IMR-90 (cell line): ENCODE results near the gene MICB. TPM values are rescaled to one million over a fixed set of nuclear protein-coding genes. Genes with fewer than 3 reads are reported as not detected.

ENCODE experiments used
- ATAC-seq: fragments of 200-7000 bp; cut with Tn5 transposase; 2 replicates; pipeline ENCODE4 v1.9.1; 2020; ENCODE audit warnings: low read depth, mild to moderate bottlenecking, moderate library complexity
- BruUV-seq: library from RNA; stranded (reverse); fragments of 400-500 nt; replicated peaks from 2 replicates; lab custom pipeline; 2021; lab: Mats Ljungman, UMichigan
- CTCF ChIA-PET: fragments of 300-600 bp; formaldehyde crosslinking; extraction: SDS; loops from one replicate; lab custom pipeline; 2021; ENCODE audit warnings: antibody characterized with exemption; lab: Yijun Ruan, JAX
- POLR2A ChIA-PET: fragments of 300-600 bp; sonication (Branson Sonifier 250); formaldehyde crosslinking; loops from one replicate; lab custom pipeline; 2022; ENCODE audit warnings: antibody characterized with exemption; ENCODE audit not compliant: unreplicated experiment; lab: Charles Lee
- DNase-seq: peaks from one replicate; pipeline ENCODE4 v3.0.0; 2013
- H2AFZ ChIP-seq: replicated peaks from 2 replicates; pipeline ENCODE3; 2013; ENCODE audit warnings: low read length, mild to moderate bottlenecking; ENCODE audit not compliant: poor library complexity
- H2AK5ac ChIP-seq: 2 replicates; pipeline ENCODE4 v1.6.1; 2013; ENCODE audit warnings: low read depth, low read length, inconsistent platforms
- H2AK9ac ChIP-seq: replicated peaks from 2 replicates; pipeline ENCODE3; 2013; ENCODE audit warnings: mild to moderate bottlenecking, low read depth, low read length, moderate library complexity; ENCODE audit not compliant: poor library complexity
- H2BK120ac ChIP-seq: 2 replicates; pipeline ENCODE4 v1.6.1; 2013; ENCODE audit warnings: low read depth, low read length, inconsistent platforms
- H2BK15ac ChIP-seq: 3 replicates; pipeline ENCODE4 v1.6.1; 2013; ENCODE audit warnings: low read depth, low read length, inconsistent platforms
- H2BK20ac ChIP-seq: 2 replicates; pipeline ENCODE4 v1.6.1; 2013; ENCODE audit warnings: low read depth, mild to moderate bottlenecking, inconsistent platforms, low read length, moderate library complexity
- H2BK5ac ChIP-seq: 2 replicates; pipeline ENCODE4 v1.6.1; 2013; ENCODE audit warnings: mild to moderate bottlenecking, low read depth, low read length, inconsistent platforms; ENCODE audit not compliant: poor library complexity, severe bottlenecking
- H3K14ac ChIP-seq: replicated peaks from 2 replicates; pipeline ENCODE4 v1.6.1; 2013; ENCODE audit warnings: low read depth, low read length, inconsistent platforms
- H3K18ac ChIP-seq: 2 replicates; pipeline ENCODE4 v1.6.1; 2013; ENCODE audit warnings: low read depth, low read length, control low read depth
- H3K23ac ChIP-seq: 2 replicates; pipeline ENCODE4 v1.6.1; 2013; ENCODE audit warnings: low read depth, low read length, inconsistent platforms
- H3K27ac ChIP-seq: 2 replicates; pipeline ENCODE4 v1.5.1; 2013; ENCODE audit warnings: mild to moderate bottlenecking, control low read depth, low read length; ENCODE audit not compliant: insufficient read depth
- H3K27me3 ChIP-seq: 2 replicates; pipeline ENCODE4 v1.6.1; 2013; ENCODE audit warnings: low read length; ENCODE audit not compliant: control insufficient read depth, insufficient read depth
- H3K36me3 ChIP-seq: 2 replicates; pipeline ENCODE4 v1.6.1; 2013; ENCODE audit warnings: low read length, mixed read lengths; ENCODE audit not compliant: control insufficient read depth, insufficient read depth
- H3K4ac ChIP-seq: 2 replicates; pipeline ENCODE4 v1.6.1; 2013; ENCODE audit warnings: low read depth, low read length, inconsistent platforms
- H3K4me1 ChIP-seq: 2 replicates; pipeline ENCODE4 v1.6.1; 2013; ENCODE audit warnings: low read length, mixed read lengths; ENCODE audit not compliant: control insufficient read depth, insufficient read depth
- H3K4me2 ChIP-seq: 2 replicates; pipeline ENCODE4 v1.6.1; 2013; ENCODE audit warnings: low read depth, mild to moderate bottlenecking, control low read depth, low read length, moderate library complexity
- H3K4me3 ChIP-seq: 2 replicates; pipeline ENCODE4 v1.5.1; 2013; ENCODE audit warnings: low read depth, mild to moderate bottlenecking, control low read depth, low read length, moderate library complexity; ENCODE audit not compliant: insufficient read depth
- H3K56ac ChIP-seq: 2 replicates; pipeline ENCODE4 v1.6.1; 2013; ENCODE audit warnings: low read length, inconsistent platforms; ENCODE audit not compliant: insufficient read depth; ENCODE audit errors: extremely low read depth
- H3K79me1 ChIP-seq, 2 experiments: 2 replicates each; pipeline ENCODE4 v1.6.1; 2013; ENCODE audit warnings: low read length in 2 of 2, inconsistent platforms in 1 of 2, low read depth in 1 of 2
- H3K9ac ChIP-seq: 2 replicates; pipeline ENCODE4 v1.6.1; 2013; ENCODE audit warnings: low read depth, low read length, control low read depth
- H3K9me1 ChIP-seq: 2 replicates; pipeline ENCODE4 v1.6.1; 2013; ENCODE audit warnings: low read length, inconsistent platforms; ENCODE audit not compliant: insufficient read depth
- H3K9me3 ChIP-seq: 2 replicates; pipeline ENCODE4 v1.6.1; 2013; ENCODE audit warnings: low read length; ENCODE audit not compliant: control insufficient read depth, insufficient read depth
- H4K20me1 ChIP-seq: 2 replicates; pipeline ENCODE4 v1.6.1; 2013; ENCODE audit warnings: low read length, inconsistent platforms; ENCODE audit not compliant: insufficient read depth
- H4K5ac ChIP-seq: 2 replicates; pipeline ENCODE4 v1.6.1; 2013; ENCODE audit warnings: mild to moderate bottlenecking, low read depth, low read length, control low read depth
- H4K8ac ChIP-seq, 2 experiments: 2 replicates each; pipeline ENCODE4 v1.6.1; 2013; ENCODE audit warnings: low read depth in 2 of 2, low read length in 2 of 2, control low read depth in 1 of 2, inconsistent platforms in 1 of 2
- H4K91ac ChIP-seq: 2 replicates; pipeline ENCODE4 v1.6.1; 2013; ENCODE audit warnings: low read depth, low read length, inconsistent platforms; ENCODE audit not compliant: insufficient read depth
- CEBPB ChIP-seq: IDR thresholded peaks from 2 replicates; pipeline ENCODE4 v1.6.1; 2012; ENCODE audit warnings: low read depth, low read length, improper control_type of control experiment
- RAD21 ChIP-seq: IDR thresholded peaks from 2 replicates; pipeline ENCODE4 v1.6.1; 2012; ENCODE audit warnings: low read length, improper control_type of control experiment
- WGBS, 2 experiments: methylation state at CpG; one replicate each; pipeline versions ENCODE4 v1.1.5 to v1.1.7; 2013; ENCODE audit warnings: missing lambda C conversion rate in 2 of 2; ENCODE audit not compliant: insufficient read length in 1 of 2; ENCODE audit errors: extremely low coverage in 2 of 2; 5-methylcytosine and 5-hydroxymethylcytosine counted together
- dilution Hi-C: fragments of 300-500 bp; cut with HindIII; formaldehyde crosslinking; loops from one replicate; pipeline ENCODE4 v1.14.3; 2018; ENCODE audit warnings: low sequenced_read_pairs; ENCODE audit not compliant: unreplicated experiment
- in situ Hi-C: fragments of 300-500 bp; cut with MboI; formaldehyde crosslinking; loops from 3 replicates; pipeline ENCODE4 v1.14.3; 2019; ENCODE audit warnings: low sequenced_read_pairs, inconsistent platforms, mixed read lengths
- intact Hi-C: fragments of 100-400 bp; cut with micrococcal nuclease; formaldehyde crosslinking; loops from 2 replicates; pipeline ENCODE4 v1.10.0; 2022
- polyA plus RNA-seq, 3 experiments: library from polyadenylated mRNA; depleted of rRNA; stranded (reverse); fragments of >200 nt; gene quantifications; 2 replicates each; pipeline ENCODE4 v1.2.3, GENCODE V29; 2012; ENCODE audit warnings: low replicate concordance in 1 of 3
- total RNA-seq: library from RNA; depleted of rRNA; stranded (reverse); fragments of >200 nt; gene quantifications from 2 replicates; pipeline ENCODE4 v1.2.3, GENCODE V29; 2012
- TF ChIP-seq, protein P1 (sequence below): fragments of 150-350 bp; IDR thresholded peaks from 2 replicates; pipeline ENCODE4 v1.6.1; 2017; ENCODE audit warnings: mild to moderate bottlenecking, antibody characterized with exemption, low read length, low read depth

The MICB gene
- total and polyA plus RNA-seq, 2 of the 4 experiments (the other 2 are of a cell fraction): 9.6 to 11.1 TPM

- intact Hi-C loops: no loop called here
- Histone ChIP-seq H3K56ac (no peak overlapping the region), H3K4me3 (no peak overlapping the region), H3K27me3 (peaks cover 25% of the 10 kb centered on the region), H3K9me1 (no peaks in the 10 kb centered on the region), H4K91ac (no peak overlapping the region), H3K4ac (no peak overlapping the region), H3K4me1 (peaks cover 2% of the 10 kb centered on the region; the same call in 1 of the 2 replicates), H2AFZ (no peak overlapping the region), H2AK9ac (no peak overlapping the region), H4K5ac (no peak overlapping the region), H3K36me3 (no peaks in the 10 kb centered on the region), H3K18ac (no peak overlapping the region), H2AK5ac (no peak overlapping the region), H3K4me2 (no peak overlapping the region), H3K9ac (no peak overlapping the region), H2BK20ac (no peak overlapping the region), H4K20me1 (no peaks in the 10 kb centered on the region; the same call in 1 of the 2 replicates), H3K23ac (no peak overlapping the region), H4K8ac (no peak overlapping the region), H3K27ac (no peak overlapping the region), H3K9me3 (no peaks in the 10 kb centered on the region), H3K14ac (no peak overlapping the region), H3K79me1 (0 out of 4 replicates have a peak, but pooled peaks cover 0 to 4% of the 10 kb centered on the region in 2 experiments), H2BK15ac (no peak overlapping the region), H2BK120ac (no peak overlapping the region), H2BK5ac (no peak overlapping the region)
- ATAC-seq (no peak), DNase-seq (no peak)
- in situ Hi-C loops: no loop called here
- no TSS peak for BruUV-seq
- TF ChIP-seq CEBPB: no peak
- TF ChIP-seq, protein P1, sequence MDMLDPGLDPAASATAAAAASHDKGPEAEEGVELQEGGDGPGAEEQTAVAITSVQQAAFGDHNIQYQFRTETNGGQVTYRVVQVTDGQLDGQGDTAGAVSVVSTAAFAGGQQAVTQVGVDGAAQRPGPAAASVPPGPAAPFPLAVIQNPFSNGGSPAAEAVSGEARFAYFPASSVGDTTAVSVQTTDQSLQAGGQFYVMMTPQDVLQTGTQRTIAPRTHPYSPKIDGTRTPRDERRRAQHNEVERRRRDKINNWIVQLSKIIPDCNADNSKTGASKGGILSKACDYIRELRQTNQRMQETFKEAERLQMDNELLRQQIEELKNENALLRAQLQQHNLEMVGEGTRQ: no peak
- no peak for TF ChIP-seq RAD21
- ChIA-PET POLR2A (no interaction called here), CTCF (no interaction called here)
- 79% methylated on average over 2 of the region's 11 CpGs; no CpG with 5 or more reads in 1 of the 2 experiments for WGBS, 2 experiments
- dilution Hi-C loops: no loop called here
Measured at GRCh38 chr6:31480574-31480973, 17.4 kb upstream of the MICB start.
